Adrenal gland (tissue), 12 donors: Measurements from ENCODE around the gene KRTCAP2. TPM values are rescaled to one million over a fixed set of nuclear protein-coding genes. Genes with fewer than 3 reads are reported as not detected.

Experiments used
- DNase-seq, 7 donors: peaks; one replicate each; pipeline ENCODE4 v3.0.0-alpha.2; 2019 to 2020
- H3K27ac ChIP-seq, 5 donors: fragments of 200-600 bp; sonication (generic) in 4 of 5; 1 replicate in 3 of 5; 2 replicates in 2 of 5; pipeline versions ENCODE4 v1.5.1 to v1.8.0; 2016 to 2020; ENCODE audit warnings: mild to moderate bottlenecking in 1 of 5
- H3K27me3 ChIP-seq: fragments of 200-600 bp; 2 replicates; pipeline ENCODE4 v1.8.0; 2021
- H3K36me3 ChIP-seq, 2 donors: fragments of 200-600 bp; replicated peaks in 1 of 2; 1 replicate in 1 of 2; 2 replicates in 1 of 2; pipeline versions ENCODE4 v1.5.1 to v1.8.0; 2018 to 2022
- H3K4me1 ChIP-seq, 2 donors: fragments of 200-600 bp; replicated peaks in 1 of 2; 1 replicate in 1 of 2; 2 replicates in 1 of 2; pipeline versions ENCODE4 v1.5.1 to v1.8.0; 2018 to 2021
- H3K4me3 ChIP-seq, 4 donors: fragments of 200-600 bp; sonication (generic) in 3 of 4; one replicate each; pipeline ENCODE4 v1.5.1; 2016 to 2018
- H3K9me3 ChIP-seq, 3 donors: fragments of 200-600 bp; sonication (generic) in 1 of 3; replicated peaks in 1 of 3; 1 replicate in 2 of 3; 2 replicates in 1 of 3; pipeline versions ENCODE4 v1.5.1 to v1.8.0; 2016 to 2021
- CTCF ChIP-seq, 6 experiments: fragments of 450-650 bp in 4 of 6; fragments of 200-600 bp in 2 of 6; sonication (generic) in 1 of 6; IDR thresholded peaks; 1 replicate in 5 of 6; 2 replicates in 1 of 6; pipeline versions ENCODE4 v1.5.1 to v1.8.0; 2016 to 2021; ENCODE audit warnings: antibody characterized with exemption in 6 of 6, mild to moderate bottlenecking in 2 of 6, moderate library complexity in 1 of 6
- POLR2A ChIP-seq, 2 donors: fragments of 450-650 bp; IDR thresholded peaks; one replicate each; pipeline ENCODE4 v1.6.1; 2017; ENCODE audit warnings: antibody characterized with exemption in 2 of 2, mild to moderate bottlenecking in 2 of 2, moderate library complexity in 1 of 2
- WGBS, 4 donors: extraction: QIAGEN DNeasy Blood & Tissue Kit in 2 of 4; methylation state at CpG; one replicate each; pipeline versions ENCODE4 v1.1.5 to v1.1.7; 2013 to 2017; 5-methylcytosine and 5-hydroxymethylcytosine counted together
- intact Hi-C, 2 donors: fragments of 100-400 bp; cut with DNase I; formaldehyde crosslinking; loops; one replicate each; pipeline versions ENCODE4 v1.14.1 to v1.15.0; 2022 to 2023
- polyA plus RNA-seq, 3 donors: library from polyadenylated mRNA; stranded (reverse); fragments of 200-250 nt in 2 of 3; fragments of 350-450 nt in 1 of 3; fragmentation: Illumina TruSeq in 1 of 3; extraction: RNeasy Lipid Tissue Mini Kit (QIAGEN cat#74804) in 1 of 3; gene quantifications; one replicate each; pipeline ENCODE4 v1.2.3, GENCODE V29; 2013 to 2014
- total RNA-seq, 9 donors: library from RNA; depleted of rRNA in 4 of 9; stranded (reverse); fragments of >200 nt in 4 of 9; fragments of 120-200 nt in 1 of 9; fragmentation: NEBNext Ultra II Directional in 1 of 9; extraction: Animal tissue kit (Norgen Biotek cat#: 25700) in 1 of 9; gene quantifications; one replicate each; pipeline versions ENCODE4 v1.1.0 to v1.2.4, GENCODE V29; 2013 to 2023
- donor health status: healthy with polysubstance abuse.
- donor health status: Bipolar disorder and iron deficiency.
- donor health status: DM: yes; HTN: yes; CAD: no.
- donor health status: DM: no; HTN: no; CAD: no.
- donor health status: DM: no; HTN: no; CAD: no.
- donor health status: DM: yes; HTN: yes; CAD: no.

Gene KRTCAP2
- total and polyA plus RNA-seq, 12 donors, result 76.1 to 806 (median 191) TPM

GRCh38 chr1:155125946-155126555 lies 47.1 kb downstream of the KRTCAP2 start:
- intact Hi-C loops, result loop anchor here in 1 of 2 donors (5.0 kb wide), 1 partner anchor 34 kb away; no protein-coding TSS in a partner anchor
- Histone ChIP-seq H3K9me3 (no peaks in the 10 kb centered on the region), H3K4me3 (peak overlapping the region in 1 of 4 donors; percentile 71), H3K27ac (peak overlapping the region in 3 of 5 donors; percentile 46 to 81 (median 70)), H3K4me1 (peaks cover 28 to 39% of the 10 kb centered on the region in 2 donors), H3K27me3 (no peaks in the 10 kb centered on the region), H3K36me3 (no peaks in the 10 kb centered on the region)
- TF ChIP-seq CTCF (IDR thresholded peaks at IDR 0.05) (no peak), POLR2A (IDR thresholded peaks at IDR 0.05) (no peak)
- peak in 6 of 7 donors; percentile 39 to 83 (median 61) for DNase-seq
- 23 to 59% (median 39%) methylated on average over 14 to 53 of the region's 53 CpGs for whole genome bisulfite sequencing, 4 donors

- no peak for TF ChIP-seq CTCF (IDR thresholded peaks at IDR 0.05)
- TF ChIP-seq POLR2A (IDR thresholded peaks at IDR 0.05), result no peak
- intact Hi-C loops, result loop anchor here in 1 of 2 donors (5.0 kb wide), 1 partner anchor 33 kb away; no protein-coding TSS in a partner anchor
- Histone ChIP-seq H3K27me3 (no peaks in the 10 kb centered on the region), H3K36me3 (no peaks in the 10 kb centered on the region), H3K4me3 (no peak overlapping the region), H3K9me3 (no peaks in the 10 kb centered on the region), H3K4me1 (peaks cover 28 to 39% of the 10 kb centered on the region in 2 donors), H3K27ac (peak overlapping the region in 1 of 5 donors; percentile 70)
- DNase-seq, result no peak
- 77 to 89% (median 82%) methylated on average over 9 to 11 of the region's 11 CpGs for WGBS, 4 donors
Measured at GRCh38 chr1:155125511-155125945, 47.6 kb downstream of the KRTCAP2 start.

- H3K4me1 ChIP-seq, result peaks cover 28 to 36% of the 10 kb centered on the region in 2 donors
- DNase-seq, result no peak
- no peaks in the 10 kb centered on the region for H3K9me3 ChIP-seq
- no peaks in the 10 kb centered on the region for H3K36me3 ChIP-seq
- H3K4me3 ChIP-seq, result no peak overlapping the region
- TF ChIP-seq CTCF (IDR thresholded peaks at IDR 0.05), result no peak
- no peak for TF ChIP-seq POLR2A (IDR thresholded peaks at IDR 0.05)
- WGBS, 4 donors, result 79 to 88% (median 84%) methylated on average over 14 to 16 of the region's 16 CpGs
- H3K27ac ChIP-seq, result peak overlapping the region in 1 of 5 donors; percentile 40
- intact Hi-C loops, result loop anchor here in 1 of 2 donors (5.0 kb wide), 1 partner anchor 32 kb away; no protein-coding TSS in a partner anchor
- H3K27me3 ChIP-seq, result no peaks in the 10 kb centered on the region
Measured at GRCh38 chr1:155124503-155125463, 48.3 kb downstream of the KRTCAP2 start.

- TF ChIP-seq CTCF (IDR thresholded peaks at IDR 0.05), result no peak
- no peak for TF ChIP-seq POLR2A (IDR thresholded peaks at IDR 0.05)
- Histone ChIP-seq H3K4me1 (peaks cover 19 to 29% of the 10 kb centered on the region in 2 donors), H3K27ac (no peak overlapping the region), H3K4me3 (no peak overlapping the region), H3K36me3 (no peaks in the 10 kb centered on the region), H3K27me3 (no peaks in the 10 kb centered on the region), H3K9me3 (no peaks in the 10 kb centered on the region)
- no peak for DNase-seq
- WGBS, 4 donors, result 61 to 77% (median 71%) methylated on average over 4 of the region's 4 CpGs
- intact Hi-C loops, result no loop called here
Measured at GRCh38 chr1:155123801-155124200, 49.3 kb downstream of the KRTCAP2 start.
